HG02623 (cell line): ENCODE measurements around the gene FAM83C.

Experiments
- ATAC-seq: cut with Tn5 transposase; IDR thresholded peaks from one replicate; pipeline ENCODE4 v1.9.1; 2021; ENCODE audit warnings: moderate library complexity; ENCODE audit not compliant: unreplicated experiment

FAM83C gene

DNA sequence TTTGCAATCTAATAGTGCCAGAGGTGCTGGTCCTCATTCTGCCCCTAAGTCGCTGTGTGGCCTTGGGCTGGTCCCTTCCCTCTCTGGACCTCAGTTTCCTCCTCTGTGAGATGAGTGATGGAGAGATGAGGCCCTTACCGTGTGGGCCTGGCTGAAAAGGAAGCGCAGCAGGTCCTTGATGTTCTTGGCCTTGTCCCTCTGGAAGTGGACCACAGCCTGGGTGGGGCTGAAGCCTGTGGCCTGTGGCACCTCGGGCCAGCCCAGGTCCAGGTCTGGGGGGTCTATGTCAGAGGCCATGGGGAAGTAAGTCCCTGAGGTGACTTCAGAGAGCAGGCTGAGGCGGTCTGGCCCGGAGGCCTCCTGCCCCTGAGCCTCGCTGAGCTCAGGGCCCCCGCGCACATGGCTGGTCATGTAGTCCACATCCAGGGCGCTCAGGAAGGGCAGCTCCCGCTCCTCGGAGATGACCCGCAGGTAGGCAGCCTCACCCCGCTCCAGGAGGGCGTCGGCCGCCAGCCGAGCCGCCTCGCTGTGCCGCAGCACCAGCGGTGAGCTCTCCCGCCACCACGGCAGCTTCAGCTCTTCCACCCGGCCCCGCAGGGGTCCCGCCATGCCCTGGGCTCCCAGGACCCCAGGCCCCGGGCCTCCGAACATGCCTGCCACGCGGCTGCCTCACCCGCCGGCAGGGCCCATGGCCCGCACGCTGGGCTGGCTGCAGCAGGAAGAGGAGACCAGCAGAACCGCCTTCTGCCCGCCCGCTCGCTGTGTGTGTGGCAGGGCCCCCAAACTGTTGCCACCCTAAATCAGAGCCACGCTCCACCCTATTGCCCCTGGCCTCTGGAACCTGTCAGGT lies at the start of gene FAM83C:
FAM83C (minus strand) TSS at position 772 of the 850 bp plus-strand sequence; CDS start at position 651, 121 bp downstream.
- ATAC-seq = no peak

- no peak for ATAC-seq
Observed at GRCh38 chr20:35341366-35342028, 49.3 kb upstream of the FAM83C start.

- ATAC-seq = no peak
Observed at GRCh38 chr20:35340436-35340835, 48.2 kb upstream of the FAM83C start.

DNA sequence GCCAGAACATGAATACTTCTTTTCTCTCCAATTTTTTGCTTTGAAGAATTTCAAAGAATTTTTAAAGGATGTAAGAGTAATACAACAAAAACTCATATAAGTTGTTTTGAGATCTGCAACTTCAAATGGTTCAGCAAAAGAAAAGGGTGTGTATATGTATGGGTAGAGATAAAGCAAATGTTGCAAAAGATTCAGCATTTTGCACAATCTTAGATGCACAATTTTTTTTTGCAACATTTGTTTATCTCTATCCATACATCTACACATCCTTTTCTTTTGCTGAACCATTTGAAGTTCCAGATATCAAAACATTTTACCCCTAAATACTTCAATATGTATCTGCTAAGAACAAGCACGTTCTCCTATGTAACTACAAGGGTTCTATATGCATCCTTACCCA lies 47.4 kb upstream of the FAM83C start:
- ATAC-seq = no peak

- ATAC-seq = no peak
Observed at GRCh38 chr20:35339007-35339406, 46.8 kb upstream of the FAM83C start.

GRCh38 chr20:35334311-35335101 lies 42.3 kb upstream of the FAM83C start:
- no peak for ATAC-seq

GRCh38 chr20:35333606-35334005 lies 41.4 kb upstream of the FAM83C start:
- no peak for ATAC-seq

GRCh38 chr20:35332540-35333200 lies 40.4 kb upstream of the FAM83C start:
- no peak for ATAC-seq

- ATAC-seq = no peak
Observed at GRCh38 chr20:35329435-35330139, 37.4 kb upstream of the FAM83C start.

- ATAC-seq = no peak
Observed at GRCh38 chr20:35328689-35329088, 36.5 kb upstream of the FAM83C start.

DNA sequence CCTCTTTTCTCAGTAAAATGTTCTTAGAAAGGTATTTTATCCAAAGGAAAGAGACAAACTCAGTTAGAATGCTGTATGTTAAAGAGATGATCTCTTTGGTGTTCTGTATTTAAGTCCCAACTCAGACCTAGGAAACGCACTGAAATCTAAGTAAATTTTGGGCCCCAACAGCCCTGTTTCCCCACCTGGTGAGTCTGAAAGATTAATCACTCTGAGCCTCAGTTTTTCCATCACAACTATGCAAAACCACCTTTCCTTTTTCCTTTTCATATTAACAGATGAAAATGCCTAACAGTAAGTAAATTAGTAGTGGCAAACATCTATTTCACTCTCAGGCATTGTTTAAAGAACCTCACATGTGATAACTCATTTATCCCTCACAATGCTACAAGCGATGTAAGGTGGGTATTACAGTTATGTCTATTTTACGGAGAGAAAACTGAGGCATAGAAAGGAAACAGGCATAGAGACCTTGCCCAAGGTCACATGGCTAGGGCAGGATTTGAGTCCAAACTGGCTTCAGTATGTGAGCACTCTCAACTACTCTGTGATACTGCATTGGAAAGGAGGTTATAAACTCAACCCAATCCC lies 36.0 kb upstream of the FAM83C start:
- ATAC-seq = no peak

GRCh38 chr20:35327074-35327976 lies 35.1 kb upstream of the FAM83C start:
- no peak for ATAC-seq

- no peak for ATAC-seq
Observed at GRCh38 chr20:35326740-35327073, 34.5 kb upstream of the FAM83C start.

- ATAC-seq = no peak
Observed at GRCh38 chr20:35326021-35326739, 34.0 kb upstream of the FAM83C start.

- ATAC-seq = no peak
Observed at GRCh38 chr20:35325401-35325800, 33.2 kb upstream of the FAM83C start.

DNA sequence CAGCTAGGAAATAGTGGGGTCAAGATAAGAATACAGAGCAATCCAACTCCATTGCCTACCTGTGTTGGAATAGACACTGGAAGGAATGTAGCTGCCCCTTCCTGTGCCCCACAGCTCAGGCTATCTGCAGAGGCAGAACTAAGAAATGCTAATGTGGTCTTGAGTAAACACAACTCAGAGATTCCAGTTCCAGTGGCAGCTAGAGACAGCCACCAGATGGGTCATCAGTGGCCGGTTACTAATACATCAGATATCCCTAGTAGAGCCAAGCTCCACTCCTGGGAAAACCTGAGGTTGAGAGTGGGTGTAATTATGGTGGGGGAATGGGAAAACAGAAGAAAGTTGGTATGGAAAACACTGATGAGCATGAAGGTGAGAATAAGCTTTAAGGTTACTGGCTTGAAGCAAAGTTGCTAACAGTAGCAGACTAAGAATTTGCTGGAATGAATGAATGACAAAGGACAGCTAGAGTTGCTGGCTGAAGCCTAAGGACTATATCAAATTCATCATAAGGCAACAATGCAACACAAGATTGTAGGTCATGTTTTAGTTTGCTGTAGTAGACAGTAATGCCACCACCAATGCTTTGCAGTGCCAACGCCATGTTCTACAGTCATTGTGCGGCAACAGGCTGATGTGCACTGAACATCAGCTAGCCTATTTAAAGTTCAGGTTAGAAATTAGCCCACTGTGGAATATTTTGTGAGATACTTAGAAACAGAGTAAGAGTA lies 28.3 kb upstream of the FAM83C start:
- ATAC-seq = no peak

DNA sequence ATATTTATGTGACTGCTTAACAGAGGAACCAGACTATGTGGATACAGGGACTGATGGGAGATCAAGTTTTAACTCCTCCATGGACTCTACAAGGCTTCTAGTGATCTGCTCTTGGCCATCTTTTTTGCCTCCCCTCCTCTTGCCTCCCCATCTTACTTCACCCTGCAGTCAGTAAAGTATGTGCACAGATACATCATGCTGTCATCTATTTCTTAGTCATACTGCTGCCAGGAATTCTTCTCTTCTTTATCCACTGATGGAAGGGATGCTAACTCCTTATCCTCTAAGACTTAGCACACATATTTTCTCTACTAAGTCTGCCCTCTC lies 27.6 kb upstream of the FAM83C start:
- ATAC-seq = no peak
